Liver (tissue), 9 donors: ENCODE data around the gene SYT2. TPM values are rescaled to one million over a fixed set of nuclear protein-coding genes. Genes with fewer than 3 reads are reported as not detected.
"Not testable (repeated sequence)": the region's sequence is repeated elsewhere in the genome, so short reads cannot be mapped to it uniquely, and the experiment has no call there.

ENCODE experiments used
- DNase-seq: peaks from one replicate; pipeline ENCODE4 v3.0.0-alpha.2; 2017; ENCODE audit warnings: low spot score
- H3K27ac ChIP-seq, 2 donors: one replicate each; pipeline ENCODE4 v1.7.0; 2013; ENCODE audit warnings: inconsistent platforms in 2 of 2, low read length in 2 of 2, control low read depth in 1 of 2, low read depth in 1 of 2, mild to moderate bottlenecking in 1 of 2
- H3K27me3 ChIP-seq, 4 donors: one replicate each; pipeline versions ENCODE4 v1.6.1 to v1.7.0; 2013; ENCODE audit warnings: low read length in 3 of 4, inconsistent platforms in 1 of 4, mild to moderate bottlenecking in 1 of 4, moderate library complexity in 1 of 4; ENCODE audit not compliant: control insufficient read depth in 4 of 4, insufficient read depth in 4 of 4
- H3K36me3 ChIP-seq, 4 donors: one replicate each; pipeline versions ENCODE4 v1.6.1 to v1.7.0; 2013; ENCODE audit warnings: low read length in 3 of 4, mild to moderate bottlenecking in 3 of 4, low read depth in 1 of 4, moderate library complexity in 1 of 4; ENCODE audit not compliant: control insufficient read depth in 4 of 4, insufficient read depth in 3 of 4
- H3K4me1 ChIP-seq, 4 donors: one replicate each; pipeline versions ENCODE4 v1.6.1 to v1.7.0; 2013; ENCODE audit warnings: low read length in 3 of 4, mild to moderate bottlenecking in 3 of 4, moderate library complexity in 1 of 4; ENCODE audit not compliant: control insufficient read depth in 4 of 4, insufficient read depth in 4 of 4
- H3K4me3 ChIP-seq, 3 donors: one replicate each; pipeline versions ENCODE4 v1.6.1 to v1.7.0; 2013; ENCODE audit warnings: low read length in 3 of 3, control low read depth in 1 of 3, low read depth in 1 of 3, mild to moderate bottlenecking in 1 of 3
- H3K9ac ChIP-seq, 2 donors: one replicate each; pipeline ENCODE4 v1.7.0; 2013; ENCODE audit warnings: low read length in 2 of 2, mild to moderate bottlenecking in 2 of 2, moderate library complexity in 2 of 2, control low read depth in 1 of 2, low read depth in 1 of 2
- H3K9me3 ChIP-seq, 4 donors: one replicate each; pipeline versions ENCODE4 v1.6.1 to v1.7.0; 2013; ENCODE audit warnings: low read length in 3 of 4; ENCODE audit not compliant: control insufficient read depth in 4 of 4
- CTCF ChIP-seq: fragments of 150-350 bp; IDR thresholded peaks from 2 replicates; pipeline ENCODE4 v1.5.1; 2017; ENCODE audit warnings: improper control_type of control experiment, low read depth, low read length; ENCODE audit not compliant: missing input control
- EGR1 ChIP-seq, 2 donors: IDR thresholded peaks; 2 replicates each; pipeline ENCODE4 v1.6.1; 2016 to 2018; ENCODE audit warnings: antibody characterized with exemption in 2 of 2, low read depth in 2 of 2
- FOXA1 ChIP-seq: IDR thresholded peaks from 2 replicates; pipeline ENCODE4 v1.6.1; 2016; ENCODE audit warnings: antibody characterized with exemption
- HNF4G ChIP-seq: IDR thresholded peaks from 2 replicates; pipeline ENCODE4 v1.6.1; 2016; ENCODE audit warnings: antibody characterized with exemption
- MAX ChIP-seq: IDR thresholded peaks from 2 replicates; pipeline ENCODE4 v1.6.1; 2016; ENCODE audit warnings: antibody characterized with exemption
- NR2F2 ChIP-seq: IDR thresholded peaks from 2 replicates; pipeline ENCODE4 v1.6.1; 2016; ENCODE audit warnings: antibody characterized with exemption
- RAD21 ChIP-seq, 2 donors: IDR thresholded peaks; 2 replicates each; pipeline ENCODE4 v1.6.1; 2016; ENCODE audit warnings: antibody characterized with exemption in 2 of 2, mild to moderate bottlenecking in 2 of 2
- TAF1 ChIP-seq: conservative IDR thresholded peaks from 2 replicates; pipeline ENCODE4 v1.6.1; 2016; ENCODE audit warnings: antibody characterized with exemption, mild to moderate bottlenecking
- WGBS: extraction: QIAGEN DNeasy Blood & Tissue Kit; methylation state at CpG from one replicate; pipeline ENCODE4 v1.1.7; 2013; 5-methylcytosine and 5-hydroxymethylcytosine counted together
- polyA plus RNA-seq, 2 donors: library from polyadenylated mRNA; stranded (reverse) in 1 of 2; unstranded in 1 of 2; fragments of 200-250 nt in 1 of 2; fragments of >200 nt in 1 of 2; fragmentation: Nextera tagmentation in 1 of 2; extraction: Ambion mirVana in 1 of 2; gene quantifications; one replicate each; pipeline versions ENCODE4 v1.2.1 to v1.2.3, GENCODE V29; 2013 to 2015
- total RNA-seq, 2 donors: library from RNA; depleted of rRNA; stranded (reverse); fragments of >200 nt; gene quantifications; one replicate each; pipeline ENCODE4 v1.2.3, GENCODE V29; 2014
- TF ChIP-seq, protein P1 (sequence below): IDR thresholded peaks from 2 replicates; pipeline ENCODE4 v1.6.1; 2016; ENCODE audit warnings: antibody characterized with exemption, mild to moderate bottlenecking
- donor health status: healthy.
- donor health status: healthy.
- donor health status: healthy.
- donor health status: healthy.
- donor health status: healthy.

SYT2 gene
- total and polyA plus RNA-seq, 4 donors, result under 0.01 to 0.07 TPM; not detected in 2

DNA sequence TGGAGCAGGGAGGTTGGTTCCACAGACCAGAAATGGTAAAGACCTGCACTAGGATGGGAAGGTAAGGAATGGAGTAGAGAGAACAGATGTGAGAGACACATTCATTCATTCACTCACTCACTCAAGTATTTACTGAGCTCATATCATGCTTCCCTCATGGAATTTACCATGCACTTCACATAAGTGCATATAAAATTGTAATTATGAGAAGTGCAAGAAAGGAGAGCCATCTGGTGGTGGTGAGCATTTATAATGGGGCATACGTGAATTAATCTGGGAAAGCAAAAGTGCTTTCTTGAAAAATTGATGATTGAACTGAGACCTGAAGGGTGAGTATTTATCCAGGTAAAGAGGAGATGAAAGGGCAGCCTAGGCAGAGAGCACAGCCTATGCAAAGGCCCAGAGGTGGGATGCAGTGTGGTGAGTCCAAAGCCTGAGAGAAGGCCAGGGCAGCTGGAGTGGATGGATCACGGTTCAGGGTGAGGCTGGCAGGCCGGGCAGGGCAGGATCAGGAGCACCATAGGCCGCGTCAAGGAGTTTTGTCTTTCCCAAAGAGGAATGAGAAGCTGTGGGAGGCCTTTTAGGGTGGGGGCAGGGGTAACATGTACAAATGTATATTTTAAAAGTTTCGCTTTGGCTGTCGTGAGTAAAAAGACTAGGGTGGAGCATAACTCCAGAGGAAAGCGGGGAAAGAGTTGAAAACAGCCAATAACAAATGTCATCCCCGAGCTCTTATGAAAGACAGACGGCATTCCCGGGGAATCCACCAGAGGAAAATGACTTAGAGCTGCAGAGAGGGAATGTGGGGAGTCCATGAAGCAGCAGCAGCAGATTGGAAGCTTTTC lies 95.7 kb downstream of the SYT2 start:
- not testable (repeated sequence) for H3K9me3 ChIP-seq, H3K36me3 ChIP-seq, H3K27me3 ChIP-seq, H3K4me3 ChIP-seq, DNase-seq, H3K9ac ChIP-seq
- WGBS, result 85% methylated on average over 11 of the region's 11 CpGs
- peak in 1 of 2 donors; percentile 17 for TF ChIP-seq RAD21 (IDR thresholded peaks at IDR 0.05)
- Histone ChIP-seq H3K27ac (peak overlapping the region in 1 of 2 donors; percentile 7), H3K4me1 (peaks cover 0 to 11% (median 4%) of the 10 kb centered on the region in 4 donors)

GRCh38 chr1:202613571-202613970 lies 96.7 kb downstream of the SYT2 start:
- DNase-seq, result no peak
- H3K27ac ChIP-seq, result no peak overlapping the region
- 97% methylated on average over 4 of the region's 4 CpGs for WGBS
- TF ChIP-seq HNF4G (no peak), TAF1 (no peak), NR2F2 (no peak), MAX (no peak), FOXA1 (no peak), CTCF (no peak), EGR1 (IDR thresholded peaks at IDR 0.05; ENCODE audit: low read depth in 2 of 2) (no peak)
- TF ChIP-seq, protein P1, sequence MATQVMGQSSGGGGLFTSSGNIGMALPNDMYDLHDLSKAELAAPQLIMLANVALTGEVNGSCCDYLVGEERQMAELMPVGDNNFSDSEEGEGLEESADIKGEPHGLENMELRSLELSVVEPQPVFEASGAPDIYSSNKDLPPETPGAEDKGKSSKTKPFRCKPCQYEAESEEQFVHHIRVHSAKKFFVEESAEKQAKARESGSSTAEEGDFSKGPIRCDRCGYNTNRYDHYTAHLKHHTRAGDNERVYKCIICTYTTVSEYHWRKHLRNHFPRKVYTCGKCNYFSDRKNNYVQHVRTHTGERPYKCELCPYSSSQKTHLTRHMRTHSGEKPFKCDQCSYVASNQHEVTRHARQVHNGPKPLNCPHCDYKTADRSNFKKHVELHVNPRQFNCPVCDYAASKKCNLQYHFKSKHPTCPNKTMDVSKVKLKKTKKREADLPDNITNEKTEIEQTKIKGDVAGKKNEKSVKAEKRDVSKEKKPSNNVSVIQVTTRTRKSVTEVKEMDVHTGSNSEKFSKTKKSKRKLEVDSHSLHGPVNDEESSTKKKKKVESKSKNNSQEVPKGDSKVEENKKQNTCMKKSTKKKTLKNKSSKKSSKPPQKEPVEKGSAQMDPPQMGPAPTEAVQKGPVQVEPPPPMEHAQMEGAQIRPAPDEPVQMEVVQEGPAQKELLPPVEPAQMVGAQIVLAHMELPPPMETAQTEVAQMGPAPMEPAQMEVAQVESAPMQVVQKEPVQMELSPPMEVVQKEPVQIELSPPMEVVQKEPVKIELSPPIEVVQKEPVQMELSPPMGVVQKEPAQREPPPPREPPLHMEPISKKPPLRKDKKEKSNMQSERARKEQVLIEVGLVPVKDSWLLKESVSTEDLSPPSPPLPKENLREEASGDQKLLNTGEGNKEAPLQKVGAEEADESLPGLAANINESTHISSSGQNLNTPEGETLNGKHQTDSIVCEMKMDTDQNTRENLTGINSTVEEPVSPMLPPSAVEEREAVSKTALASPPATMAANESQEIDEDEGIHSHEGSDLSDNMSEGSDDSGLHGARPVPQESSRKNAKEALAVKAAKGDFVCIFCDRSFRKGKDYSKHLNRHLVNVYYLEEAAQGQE, result no peak
- H3K27me3 ChIP-seq, result no peaks in the 10 kb centered on the region
- no peaks in the 10 kb centered on the region for H3K9me3 ChIP-seq
- no peak overlapping the region for H3K4me3 ChIP-seq
- H3K36me3 ChIP-seq, result no peaks in the 10 kb centered on the region
- peaks cover 0 to 11% (median 2%) of the 10 kb centered on the region in 4 donors for H3K4me1 ChIP-seq
- no peak overlapping the region for H3K9ac ChIP-seq

GRCh38 chr1:202612036-202612435 lies 98.2 kb downstream of the SYT2 start:
- not testable (repeated sequence) for H3K27ac ChIP-seq, H3K27me3 ChIP-seq, H3K9ac ChIP-seq, H3K36me3 ChIP-seq, DNase-seq, H3K9me3 ChIP-seq, H3K4me3 ChIP-seq
- 94% methylated on average over 3 of the region's 3 CpGs for WGBS
- H3K4me1 ChIP-seq, result peaks cover 0 to 11% (median 2%) of the 10 kb centered on the region in 4 donors
